H1 (cell line): ENCODE results near the gene LAMTOR3. TPM values are rescaled to one million over a fixed set of nuclear protein-coding genes. Genes with fewer than 3 reads are reported as not detected.
A peak's percentile ranks its signal among the peaks of the same experiment; 100 is the strongest.

ENCODE experiments used
- CTCF ChIA-PET: fragments of 300-600 bp; sonication (Branson Sonifier 250); formaldehyde crosslinking; loops from one replicate; lab custom pipeline; 2021; ENCODE audit not compliant: partially characterized antibody; lab: Charles Lee
- POLR2A ChIA-PET: fragments of 300-600 bp; sonication (Branson Sonifier 250); formaldehyde crosslinking; loops from one replicate; lab custom pipeline; 2021; ENCODE audit warnings: inconsistent platforms; ENCODE audit not compliant: partially characterized antibody; lab: Charles Lee
- DNase-seq, 2 experiments: peaks; one replicate each; pipeline versions ENCODE4 v3.0.0 to v3.0.0-alpha.2; 2010 to 2022; ENCODE audit warnings: low spot score in 2 of 2, low read depth in 1 of 2, mixed read lengths in 1 of 2
- FAIRE-seq: peaks from 2 replicates; lab custom pipeline; 2011; peaks lifted over from hg19 to GRCh38; lab: Jason Lieb, UNC
- H2AFZ ChIP-seq: 2 replicates; pipeline ENCODE4 v1.8.1; 2012; ENCODE audit warnings: low read length, inconsistent platforms
- H2AK5ac ChIP-seq: 2 replicates; pipeline ENCODE4 v1.6.1; 2013; ENCODE audit warnings: low read depth, low read length
- H2BK120ac ChIP-seq: replicated peaks from 2 replicates; pipeline ENCODE3; 2013; ENCODE audit warnings: low read depth, low read length, inconsistent platforms
- H2BK12ac ChIP-seq: 2 replicates; pipeline ENCODE4 v1.6.1; 2013; ENCODE audit warnings: low read depth, low read length
- H2BK15ac ChIP-seq: 2 replicates; pipeline ENCODE4 v1.6.1; 2013; ENCODE audit warnings: low read length
- H2BK20ac ChIP-seq: 2 replicates; pipeline ENCODE4 v1.6.1; 2013; ENCODE audit warnings: low read length
- H2BK5ac ChIP-seq: 2 replicates; pipeline ENCODE4 v1.6.1; 2013; ENCODE audit warnings: low read depth, low read length
- H3K14ac ChIP-seq: 2 replicates; pipeline ENCODE4 v1.6.1; 2013; ENCODE audit warnings: inconsistent platforms; ENCODE audit not compliant: insufficient read length
- H3K18ac ChIP-seq: 2 replicates; pipeline ENCODE4 v1.6.1; 2013; ENCODE audit warnings: low read length; ENCODE audit errors: extremely low read depth
- H3K23ac ChIP-seq: 2 replicates; pipeline ENCODE4 v1.6.1; 2013; ENCODE audit warnings: inconsistent platforms; ENCODE audit not compliant: insufficient read length
- H3K23me2 ChIP-seq: 2 replicates; pipeline ENCODE4 v1.6.1; 2013; ENCODE audit warnings: low read depth, low read length
- H3K27ac ChIP-seq: 2 replicates; pipeline ENCODE4 v1.6.1; 2011; ENCODE audit warnings: low read depth, low read length, inconsistent platforms
- H3K27me3 ChIP-seq, 4 experiments: replicated peaks in 1 of 4; 1 replicate in 1 of 4; 2 replicates in 3 of 4; pipeline versions ENCODE4 v1.6.1 to v1.8.1; 2011 to 2013; ENCODE audit warnings: low read length in 3 of 4, mild to moderate bottlenecking in 3 of 4, inconsistent platforms in 2 of 4, mixed read lengths in 2 of 4, moderate library complexity in 1 of 4; ENCODE audit not compliant: control insufficient read depth in 3 of 4, insufficient read depth in 3 of 4; ENCODE audit errors: extremely low read depth in 1 of 4
- H3K36me3 ChIP-seq, 4 experiments: 2 replicates each; pipeline versions ENCODE4 v1.6.1 to v1.8.1; 2011 to 2013; ENCODE audit warnings: mild to moderate bottlenecking in 4 of 4, low read length in 3 of 4, moderate library complexity in 2 of 4, control low read depth in 1 of 4, inconsistent platforms in 1 of 4; ENCODE audit not compliant: insufficient read depth in 4 of 4, control insufficient read depth in 2 of 4
- H3K4ac ChIP-seq: replicated peaks from 2 replicates; pipeline ENCODE3; 2013; ENCODE audit warnings: low read length, low read depth, mixed read lengths, inconsistent platforms; ENCODE audit not compliant: insufficient read length
- H3K4me1 ChIP-seq, 4 experiments: replicated peaks in 1 of 4; 1 replicate in 1 of 4; 2 replicates in 3 of 4; pipeline versions ENCODE4 v1.6.1 to v1.8.1; 2011 to 2013; ENCODE audit warnings: low read length in 3 of 4, inconsistent platforms in 2 of 4, mixed read lengths in 1 of 4; ENCODE audit not compliant: insufficient read depth in 4 of 4, control insufficient read depth in 3 of 4
- H3K4me2 ChIP-seq, 2 experiments: 2 replicates each; pipeline versions ENCODE4 v1.6.1 to v1.8.1; 2011 to 2013; ENCODE audit warnings: low read depth in 2 of 2, low read length in 2 of 2, control low read depth in 1 of 2, inconsistent platforms in 1 of 2, mild to moderate bottlenecking in 1 of 2; ENCODE audit not compliant: insufficient read depth in 1 of 2
- H3K4me3 ChIP-seq, 4 experiments: fragments of 200-600, 300-600 bp in 1 of 4; sonication (generic), shearing (Covaris generic), sonication (Bioruptor Twin) in 1 of 4; 2 replicates each; pipeline versions ENCODE4 v1.5.1 to v1.8.1; 2011 to 2016; ENCODE audit warnings: low read length in 4 of 4, low read depth in 3 of 4, control low read depth in 2 of 4, inconsistent platforms in 2 of 4, mild to moderate bottlenecking in 2 of 4, mixed read lengths in 1 of 4, moderate library complexity in 1 of 4; ENCODE audit not compliant: insufficient read depth in 2 of 4; ENCODE audit errors: extremely low read depth in 1 of 4
- H3K56ac ChIP-seq: replicated peaks from 2 replicates; pipeline ENCODE3; 2013; ENCODE audit warnings: low read depth, mild to moderate bottlenecking, mixed read lengths, low read length, inconsistent platforms; ENCODE audit not compliant: insufficient read length
- H3K79me1 ChIP-seq: 2 replicates; pipeline ENCODE4 v1.6.1; 2013; ENCODE audit warnings: low read depth, low read length, control low read depth
- H3K79me2 ChIP-seq, 2 experiments: 2 replicates each; pipeline versions ENCODE4 v1.6.1 to v1.8.1; 2012 to 2013; ENCODE audit warnings: low read length in 2 of 2, mild to moderate bottlenecking in 2 of 2, inconsistent platforms in 1 of 2; ENCODE audit not compliant: insufficient read depth in 2 of 2, control insufficient read depth in 1 of 2
- H3K9ac ChIP-seq, 4 experiments: replicated peaks in 1 of 4; 1 replicate in 1 of 4; 2 replicates in 3 of 4; pipeline versions ENCODE4 v1.6.1 to v1.8.1; 2011 to 2013; ENCODE audit warnings: low read depth in 3 of 4, low read length in 3 of 4, control low read depth in 2 of 4, mild to moderate bottlenecking in 2 of 4, moderate library complexity in 2 of 4, inconsistent platforms in 1 of 4; ENCODE audit errors: extremely low read depth in 1 of 4
- H3K9me3 ChIP-seq, 2 experiments: 2 replicates each; pipeline versions ENCODE4 v1.6.1 to v1.8.1; 2012 to 2013; ENCODE audit warnings: mild to moderate bottlenecking in 2 of 2, moderate library complexity in 2 of 2, control low read depth in 1 of 2, inconsistent platforms in 1 of 2, low read depth in 1 of 2, low read length in 1 of 2, mixed read lengths in 1 of 2; ENCODE audit not compliant: insufficient read depth in 2 of 2
- H4K20me1 ChIP-seq, 2 experiments: replicated peaks in 1 of 2; 2 replicates each; pipeline versions ENCODE3 to v1.8.1; 2011 to 2013; ENCODE audit warnings: inconsistent platforms in 2 of 2, low read length in 2 of 2, mild to moderate bottlenecking in 1 of 2; ENCODE audit not compliant: insufficient read depth in 2 of 2, control insufficient read depth in 1 of 2
- H4K5ac ChIP-seq: 2 replicates; pipeline ENCODE4 v1.6.1; 2013; ENCODE audit warnings: low read length, low read depth, mixed read lengths, inconsistent platforms; ENCODE audit not compliant: insufficient read length
- H4K8ac ChIP-seq: 2 replicates; pipeline ENCODE4 v1.8.0; 2013; ENCODE audit warnings: mild to moderate bottlenecking, moderate library complexity, low read length, inconsistent platforms; ENCODE audit not compliant: insufficient read depth; ENCODE audit errors: extremely low read depth
- H4K91ac ChIP-seq: replicated peaks from 2 replicates; pipeline ENCODE3; 2013; ENCODE audit warnings: low read length, mixed read lengths, inconsistent platforms; ENCODE audit not compliant: insufficient read length
- BACH1 ChIP-seq: IDR thresholded peaks from 2 replicates; pipeline ENCODE4 v1.6.1; 2012; ENCODE audit warnings: low read length, improper control_type of control experiment
- JUN ChIP-seq: IDR thresholded peaks from 2 replicates; pipeline ENCODE4 v1.6.1; 2011; ENCODE audit warnings: low read depth, mild to moderate bottlenecking, improper control_type of control experiment, low read length
- POLR2A ChIP-seq, 2 experiments: IDR thresholded peaks; 1 replicate in 1 of 2; 2 replicates in 1 of 2; pipeline ENCODE4 v1.6.1; 2011; ENCODE audit warnings: low read depth in 2 of 2, low read length in 2 of 2, mild to moderate bottlenecking in 2 of 2; ENCODE audit errors: control extremely low read depth in 1 of 2
- SP1 ChIP-seq: IDR thresholded peaks from 2 replicates; pipeline ENCODE4 v1.6.1; 2011; ENCODE audit warnings: low read depth, low read length
- TAF1 ChIP-seq: IDR thresholded peaks from 2 replicates; pipeline ENCODE4 v1.6.1; 2011; ENCODE audit warnings: mild to moderate bottlenecking, low read depth, low read length
- TBP ChIP-seq: IDR thresholded peaks from 2 replicates; pipeline ENCODE4 v1.6.1; 2011; ENCODE audit warnings: low read depth, low read length, improper control_type of control experiment
- WGBS, 2 experiments: shearing (Covaris generic) in 1 of 2; methylation state at CpG; one replicate each; pipeline versions ENCODE4 v1.1.6 to v1.1.7; 2013 to 2015; ENCODE audit warnings: low lambda C conversion rate in 2 of 2, mixed read lengths in 2 of 2, inconsistent platforms in 1 of 2, low coverage in 1 of 2, missing lambda C conversion rate in 1 of 2; ENCODE audit not compliant: insufficient replicate concordance in 2 of 2, insufficient coverage in 1 of 2, insufficient read length in 1 of 2; ENCODE audit errors: extremely low coverage in 1 of 2, missing lambda C conversion rate in 1 of 2; 5-methylcytosine and 5-hydroxymethylcytosine counted together
- long read RNA-seq, 2 experiments: library from RNA in 1 of 2; library from capped mRNA in 1 of 2; stranded (forward); transcript quantifications; one replicate each; pipeline ENCODE4 v2.0.0, GENCODE V29; 2021; ENCODE audit warnings: inconsistent platforms in 1 of 2
- polyA minus RNA-seq, 3 experiments: library from RNA; depleted of rRNA, polyadenylated mRNA; stranded (reverse); fragments of >200 nt; gene quantifications; 1 replicate in 2 of 3; 2 replicates in 1 of 3; pipeline ENCODE4 v1.2.3, GENCODE V29; 2011
- polyA plus RNA-seq, 7 experiments: library from polyadenylated mRNA; depleted of rRNA in 3 of 7; stranded (reverse) in 5 of 7; unstranded in 2 of 7; fragments of >200 nt in 5 of 7; fragments of 200-250 nt in 2 of 7; gene quantifications; 1 replicate in 5 of 7; 2 replicates in 1 of 7; 4 replicates in 1 of 7; pipeline versions ENCODE4 v1.2.1 to v1.2.3, GENCODE V29; 2011 to 2013; ENCODE audit warnings: missing spikeins in 2 of 7, mixed read lengths in 2 of 7
- total RNA-seq: library from RNA; stranded (reverse); fragmentation: NEBNext Ultra II Directional; extraction: Animal tissue kit (Norgen Biotek cat#: 25700); gene quantifications from 2 replicates; pipeline ENCODE4 v1.2.1, GENCODE V29; 2021
- TF ChIP-seq, protein P1 (sequence below): IDR thresholded peaks from 2 replicates; pipeline ENCODE4 v1.6.1; 2012; ENCODE audit warnings: inconsistent platforms
- TF ChIP-seq, protein P2 (sequence below): IDR thresholded peaks from 2 replicates; pipeline ENCODE4 v1.6.1; 2011; ENCODE audit warnings: low read depth, mild to moderate bottlenecking, low read length; ENCODE audit not compliant: insufficient read depth

LAMTOR3 gene, protein sequence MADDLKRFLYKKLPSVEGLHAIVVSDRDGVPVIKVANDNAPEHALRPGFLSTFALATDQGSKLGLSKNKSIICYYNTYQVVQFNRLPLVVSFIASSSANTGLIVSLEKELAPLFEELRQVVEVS
- total RNA-seq (24.0 and 25.1 TPM in 2 replicates), polyA plus RNA-seq (2011; rRNA removed) (12.7 and 34.4 TPM in 2 replicates), polyA minus RNA-seq (2011; rRNA and poly(A)+ RNA removed) (7.4 and 15.1 TPM in 2 replicates)
- 26.8 TPM for polyA plus RNA-seq (2011; cell fraction: cytosol; rRNA removed)
- polyA plus RNA-seq (2011; cell fraction: nucleus; rRNA removed) = 3.4 TPM
- 12.3 to 32.3 TPM (median 15.4 TPM) in 4 replicates for polyA plus RNA-seq (2012, experiment 1 of 2)
- 4.9 TPM for polyA plus RNA-seq (2012, experiment 2 of 2)
- polyA plus RNA-seq (2013, experiment 1 of 2) = 18.3 TPM
- polyA plus RNA-seq (2013, experiment 2 of 2) = 17.8 TPM
- polyA minus RNA-seq (2011; cell fraction: cytosol; rRNA and poly(A)+ RNA removed) = 5.1 TPM
- polyA minus RNA-seq (2011; cell fraction: nucleus; rRNA and poly(A)+ RNA removed) = 9.3 TPM
- long read RNA-seq, experiment 1, full-length matches to known transcripts = 32 of 39 reads
- long read RNA-seq, experiment 1, partial matches to known transcripts = 1 of 39 reads
- long read RNA-seq, experiment 1, other reads (novel, unspliced or antisense) = 6 of 39 reads
- long read RNA-seq, experiment 2, full-length matches to known transcripts = 70 of 73 reads
- long read RNA-seq, experiment 2, partial matches to known transcripts = 2 of 73 reads
- long read RNA-seq, experiment 2, other reads (novel, unspliced or antisense) = 1 of 73 reads

DNA sequence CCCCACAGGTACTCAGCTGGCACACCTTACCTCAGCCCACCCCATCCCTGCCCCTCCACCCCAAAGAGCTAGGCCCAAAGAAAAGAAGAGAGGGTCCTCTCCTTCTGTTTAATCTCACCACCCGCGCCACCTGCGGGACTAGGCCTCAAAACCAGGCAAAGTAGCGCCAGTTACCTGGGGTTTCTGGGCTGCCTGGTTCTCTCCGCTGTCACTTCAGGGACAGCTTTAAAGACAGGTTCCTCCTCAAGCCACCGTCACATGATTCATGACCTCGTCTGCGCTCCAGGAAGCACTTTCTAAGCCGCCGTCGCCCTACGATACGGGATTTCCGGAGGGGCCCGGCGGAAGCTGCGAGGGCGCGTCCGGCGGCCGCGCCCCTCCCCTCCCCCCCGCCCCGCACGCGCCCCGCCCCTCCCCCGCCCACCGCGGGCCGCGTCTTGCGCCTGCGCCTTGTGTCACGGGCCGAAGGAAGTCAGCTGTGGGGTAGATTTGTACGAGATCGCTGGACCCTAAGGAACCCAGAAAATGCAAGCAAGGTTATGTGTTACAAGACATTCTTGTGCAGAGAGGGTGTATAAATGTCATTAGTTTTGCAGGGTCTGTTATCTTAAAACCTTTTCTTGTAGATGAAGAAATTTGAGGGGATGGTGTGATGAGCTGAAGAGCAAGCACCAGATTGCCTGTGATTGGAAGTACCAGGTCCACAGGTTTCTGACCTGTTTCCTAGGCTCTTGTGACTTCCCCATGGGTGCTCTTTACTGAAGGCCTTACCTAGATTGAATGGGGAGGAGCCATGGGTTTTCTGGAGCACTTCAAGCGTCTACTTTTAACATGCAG lies at the start of gene LAMTOR3:
TSS of gene LAMTOR3 (minus strand) at position 267 of the 837 bp plus-strand sequence. CDS start 464 bp downstream, outside the sequence.
- no peak for FAIRE-seq
- TF ChIP-seq, protein P1, sequence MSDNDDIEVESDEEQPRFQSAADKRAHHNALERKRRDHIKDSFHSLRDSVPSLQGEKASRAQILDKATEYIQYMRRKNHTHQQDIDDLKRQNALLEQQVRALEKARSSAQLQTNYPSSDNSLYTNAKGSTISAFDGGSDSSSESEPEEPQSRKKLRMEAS = no peak
- TF ChIP-seq BACH1 (no peak), TAF1 (0 out of 2 replicates have a peak, but pooled peaks have one; percentile 45), JUN (no peak), SP1 (no peak), POLR2A (IDR thresholded peaks at IDR 0.05; ENCODE audit: control extremely low read depth in 1 of 2, low read depth in 2 of 2, low read length in 2 of 2) (no peak), TBP (peak; percentile 36; the same call in 1 of the 2 replicates)
- TF ChIP-seq, protein P2, sequence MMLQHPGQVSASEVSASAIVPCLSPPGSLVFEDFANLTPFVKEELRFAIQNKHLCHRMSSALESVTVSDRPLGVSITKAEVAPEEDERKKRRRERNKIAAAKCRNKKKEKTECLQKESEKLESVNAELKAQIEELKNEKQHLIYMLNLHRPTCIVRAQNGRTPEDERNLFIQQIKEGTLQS = 0 out of 2 replicates have a peak, but pooled peaks have one; percentile 47

More for the DNA sequence above, at the start of gene LAMTOR3:
- no peak within 1 kb of the TSS for H3K4ac ChIP-seq
- H4K5ac ChIP-seq = peak within 1 kb of the TSS; percentile 77
- H2BK5ac ChIP-seq = no peak within 1 kb of the TSS
- H3K18ac ChIP-seq = peak within 1 kb of the TSS; percentile 51; the same call in 1 of the 2 replicates
- CTCF ChIA-PET = no interaction called here
- H3K4me3 ChIP-seq = peak within 1 kb of the TSS; percentile 84 to 99 (median 90)
- no peak within 1 kb of the TSS for H2AK5ac ChIP-seq
- H3K4me1 ChIP-seq = peaks cover 0 to 3% (median 0%) of the 10 kb centered on the region in 4 experiments; a peak in 1 of 7 replicates
- no peaks in the 10 kb centered on the region; a peak in 1 of 8 replicates for H3K36me3 ChIP-seq
- H4K91ac ChIP-seq = no peak within 1 kb of the TSS
- H3K9me3 ChIP-seq = no peaks in the 10 kb centered on the region
- 8% methylated on average over 15 of the region's 40 CpGs; no CpG with 5 or more reads in 1 of the 2 experiments for WGBS, 2 experiments
- no peak within 1 kb of the TSS for H3K14ac ChIP-seq
- no peaks in the 10 kb centered on the region for H4K20me1 ChIP-seq
- peak; percentile 61 to 70 for DNase-seq
- no peaks in the 10 kb centered on the region for H3K27me3 ChIP-seq
- H2BK120ac ChIP-seq = no peak within 1 kb of the TSS
- peaks cover 4% of the 10 kb centered on the region; the same call in 1 of the 2 replicates for H3K23me2 ChIP-seq
- H3K4me2 ChIP-seq = peak within 1 kb of the TSS; percentile 80 to 86
- H2AFZ ChIP-seq = peak within 1 kb of the TSS; percentile 100
- H3K79me2 ChIP-seq = peaks cover 4 to 26% of the 10 kb centered on the region in 2 experiments; a peak in 3 of 4 replicates
- peak within 1 kb of the TSS; percentile 63 for H3K27ac ChIP-seq
- no peak within 1 kb of the TSS for H2BK12ac ChIP-seq
- H3K79me1 ChIP-seq = no peaks in the 10 kb centered on the region
- no peak within 1 kb of the TSS for H2BK20ac ChIP-seq
- H3K23ac ChIP-seq = no peak within 1 kb of the TSS
- POLR2A ChIA-PET = interaction anchor here (1.4 to 6.6 kb wide), 3 partner anchors 46 to 56 kb away, joined by 3 to 83 read pairs (median 8); partner anchors contain the start of genes DNAJB14 and H2AZ1
- peak within 1 kb of the TSS; percentile 69 for H4K8ac ChIP-seq
- H3K56ac ChIP-seq = no peak within 1 kb of the TSS
- no peak within 1 kb of the TSS for H2BK15ac ChIP-seq
- H3K9ac ChIP-seq = peak within 1 kb of the TSS; percentile 31 to 76 (median 66)
